ENCODE measurements around the gene PRKD1. TPM values are rescaled to one million over a fixed set of nuclear protein-coding genes. Genes with fewer than 3 reads are reported as not detected.

The PRKD1 gene
- total RNA-seq, 1 experiment from 2014 or later = 3.2 TPM

DNA sequence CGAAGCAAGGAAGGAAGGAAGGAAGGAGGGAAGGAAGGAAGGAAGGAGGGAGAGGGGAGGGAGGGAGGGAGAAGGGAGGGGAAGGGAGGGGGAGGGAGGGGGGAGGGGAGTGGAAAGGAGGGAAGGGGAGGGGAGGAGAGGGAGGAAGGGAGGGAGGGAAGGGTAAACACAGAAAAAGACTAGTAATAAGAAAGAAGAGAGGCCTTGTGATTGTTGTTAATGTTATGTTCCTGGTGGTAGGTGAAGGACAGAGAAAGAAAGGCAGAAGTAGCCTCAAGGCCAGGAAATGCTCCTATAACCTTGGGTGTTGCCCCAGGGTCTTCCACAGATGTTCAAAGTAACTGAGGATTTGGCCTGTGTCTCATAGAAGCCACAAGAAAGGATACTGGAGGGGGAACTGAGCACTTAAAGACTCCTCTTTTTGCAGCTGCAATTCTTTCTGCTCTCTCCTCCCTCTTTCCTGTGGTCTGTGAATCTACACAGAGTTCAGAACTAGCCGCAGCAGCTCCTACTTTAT is 164.2 kb downstream of the PRKD1 start:
- no peak for DNase-seq
- Histone ChIP-seq H3K36me3 (replicated peaks; ENCODE audit: control insufficient read depth, insufficient read depth, low read length) (no peaks in the 10 kb centered on the region), H3K4me3 (ENCODE audit: insufficient read depth, low read depth, low read length) (no peak overlapping the region), H3K27me3 (ENCODE audit: control insufficient read depth, insufficient read depth, low read length) (no peaks in the 10 kb centered on the region)

DNA sequence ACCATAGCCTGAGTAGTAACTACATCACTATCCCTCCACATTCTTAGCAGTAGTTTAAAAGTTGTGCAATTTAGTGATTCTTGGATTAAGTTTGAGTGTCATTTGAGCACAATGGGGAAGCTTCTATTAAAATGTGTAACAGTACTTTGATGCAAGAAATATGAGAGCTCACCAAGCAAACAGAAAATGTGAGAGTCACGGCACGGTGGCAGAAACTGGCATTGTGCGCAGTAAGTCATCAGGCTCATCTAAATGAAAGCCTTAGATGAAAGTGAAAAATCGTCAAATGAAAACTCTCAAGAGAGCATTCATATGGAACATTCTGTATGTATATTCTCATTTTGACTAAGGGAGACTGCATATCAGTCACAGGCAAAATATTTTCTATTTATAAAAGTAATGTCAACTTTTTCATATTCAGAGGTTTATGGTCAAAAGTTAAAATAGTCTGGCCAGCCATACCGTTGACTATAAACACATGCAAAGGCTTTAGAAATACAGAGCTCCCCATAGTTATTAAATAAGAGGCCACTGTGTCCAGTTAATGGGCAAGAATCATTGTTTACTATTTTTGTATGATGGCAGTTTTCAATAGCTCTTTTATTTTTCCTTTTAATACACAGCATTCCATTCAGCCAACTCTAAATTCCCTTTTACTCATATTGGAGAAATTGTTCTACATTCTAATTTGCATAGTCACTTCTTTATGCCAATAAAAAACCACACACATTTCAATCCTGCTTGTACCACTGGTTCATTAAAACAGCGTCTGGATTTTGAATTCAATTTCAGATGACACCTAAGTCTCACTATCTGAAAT is 167.9 kb downstream of the PRKD1 start:
- H3K4me3 ChIP-seq (ENCODE audit: insufficient read depth, low read depth, low read length) = no peak overlapping the region
- no peak for DNase-seq
- H3K36me3 ChIP-seq (replicated peaks; ENCODE audit: control insufficient read depth, insufficient read depth, low read length) = no peaks in the 10 kb centered on the region
- H3K27me3 ChIP-seq (ENCODE audit: control insufficient read depth, insufficient read depth, low read length) = no peaks in the 10 kb centered on the region

DNA sequence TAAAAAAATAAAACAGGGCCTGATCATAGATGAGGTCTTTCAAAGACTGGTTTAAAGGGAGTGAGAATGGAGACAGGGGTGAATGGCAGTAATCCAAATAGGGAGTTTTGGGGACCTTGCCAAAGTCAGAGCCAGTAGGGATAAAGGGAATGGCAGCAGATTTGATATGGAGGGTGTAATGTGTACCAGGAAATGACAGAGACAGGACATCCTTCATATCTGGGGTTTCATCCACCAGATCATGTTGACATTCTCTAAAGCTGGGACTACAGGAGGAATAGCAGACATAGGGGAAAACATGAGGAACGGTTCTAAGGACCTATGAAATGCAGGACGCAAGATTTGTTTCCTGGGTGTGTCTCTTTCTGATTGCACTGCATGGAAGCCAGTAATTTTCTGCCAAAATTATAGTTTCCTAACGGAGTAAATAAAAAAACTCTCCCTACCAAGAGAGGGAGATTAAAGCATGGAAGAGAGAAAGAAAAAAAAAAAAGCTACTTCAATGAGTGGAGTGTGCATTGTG is 169.9 kb downstream of the PRKD1 start:
- no peaks in the 10 kb centered on the region for H3K27me3 ChIP-seq (ENCODE audit: control insufficient read depth, insufficient read depth, low read length)
- DNase-seq = no peak
- H3K4me3 ChIP-seq (ENCODE audit: insufficient read depth, low read depth, low read length) = no peak overlapping the region
- H3K36me3 ChIP-seq (replicated peaks; ENCODE audit: control insufficient read depth, insufficient read depth, low read length) = no peaks in the 10 kb centered on the region

DNA sequence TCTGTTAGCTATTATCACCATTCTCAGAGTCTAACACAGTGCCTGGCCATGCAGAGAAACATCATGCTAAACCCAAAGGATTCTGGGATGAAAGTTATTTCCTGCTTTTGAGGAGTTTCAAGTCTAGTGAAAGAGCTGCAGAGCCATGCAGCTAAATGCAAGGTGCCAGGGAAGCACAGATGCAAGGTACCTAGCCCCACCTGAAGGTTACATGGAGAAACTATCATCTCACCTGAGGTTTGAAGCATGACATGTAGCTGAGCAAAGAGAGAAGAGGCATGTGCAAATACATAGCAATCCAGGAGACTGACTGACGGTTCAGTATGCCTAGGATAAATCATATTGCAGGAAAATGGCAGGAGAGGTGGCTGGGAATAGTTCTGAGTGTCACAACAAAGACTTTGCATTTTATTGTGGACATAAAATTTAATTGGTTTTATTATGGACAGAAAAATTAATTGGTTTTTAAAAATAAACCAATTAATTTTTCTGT is 170.4 kb downstream of the PRKD1 start:
- H3K27me3 ChIP-seq (ENCODE audit: control insufficient read depth, insufficient read depth, low read length) = no peaks in the 10 kb centered on the region
- no peak overlapping the region for H3K4me3 ChIP-seq (ENCODE audit: insufficient read depth, low read depth, low read length)
- no peaks in the 10 kb centered on the region for H3K36me3 ChIP-seq (replicated peaks; ENCODE audit: control insufficient read depth, insufficient read depth, low read length)
- no peak for DNase-seq

DNA sequence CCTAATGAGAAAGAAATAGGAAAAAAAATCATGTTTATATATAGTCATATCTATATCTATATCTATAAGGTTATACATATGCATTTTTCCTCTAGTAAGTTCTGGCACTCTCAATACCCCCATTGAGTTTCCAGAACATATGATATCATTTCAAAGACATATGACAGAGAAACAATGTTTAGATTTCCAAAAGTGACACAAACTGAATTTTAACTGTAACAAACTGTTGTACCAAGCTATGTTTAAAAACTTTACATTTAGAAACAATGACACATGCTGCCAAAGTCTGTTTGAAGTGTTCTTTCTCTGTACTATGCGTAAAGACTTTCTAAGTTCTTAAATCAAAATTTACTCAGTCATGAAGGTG is 171.6 kb downstream of the PRKD1 start:
- Histone ChIP-seq H3K4me3 (ENCODE audit: insufficient read depth, low read depth, low read length) (no peak overlapping the region), H3K36me3 (replicated peaks; ENCODE audit: control insufficient read depth, insufficient read depth, low read length) (no peaks in the 10 kb centered on the region), H3K27me3 (ENCODE audit: control insufficient read depth, insufficient read depth, low read length) (no peaks in the 10 kb centered on the region)
- no peak for DNase-seq

DNA sequence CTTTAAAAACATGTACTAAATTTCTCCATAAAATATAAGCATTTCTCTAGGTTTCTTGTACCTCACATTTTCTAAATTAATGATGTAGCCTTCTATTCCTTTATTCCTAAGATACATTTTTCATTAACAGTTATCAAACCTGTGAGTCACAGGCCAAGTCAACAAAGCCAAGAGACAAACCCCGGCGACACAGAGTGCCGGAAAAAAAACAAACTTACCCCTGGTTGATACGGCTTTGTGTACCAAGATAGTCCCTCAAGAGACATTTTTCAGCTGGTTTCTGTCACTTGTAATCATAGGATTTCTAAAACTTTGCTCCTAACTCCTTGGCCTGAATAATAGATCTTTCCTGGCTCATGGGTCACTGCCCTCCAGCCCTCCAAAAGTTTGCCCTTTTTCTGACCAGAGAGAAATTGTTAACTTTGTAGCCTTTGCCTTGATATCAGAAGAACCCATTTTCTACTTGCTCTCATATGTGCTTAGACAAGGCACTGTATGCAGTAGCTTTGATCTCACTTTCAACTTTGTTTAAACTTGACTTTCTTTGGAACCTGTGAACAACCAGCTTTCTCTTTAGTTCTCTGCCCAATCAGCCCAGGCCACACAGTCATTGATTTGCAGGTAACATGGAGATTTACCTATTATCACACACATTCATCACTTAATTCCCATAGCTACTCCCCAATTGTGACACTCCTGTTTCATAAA is 172.2 kb downstream of the PRKD1 start:
- Histone ChIP-seq H3K4me3 (ENCODE audit: insufficient read depth, low read depth, low read length) (no peak overlapping the region), H3K27me3 (ENCODE audit: control insufficient read depth, insufficient read depth, low read length) (no peaks in the 10 kb centered on the region), H3K36me3 (replicated peaks; ENCODE audit: control insufficient read depth, insufficient read depth, low read length) (no peaks in the 10 kb centered on the region)
- no peak for DNase-seq

DNA sequence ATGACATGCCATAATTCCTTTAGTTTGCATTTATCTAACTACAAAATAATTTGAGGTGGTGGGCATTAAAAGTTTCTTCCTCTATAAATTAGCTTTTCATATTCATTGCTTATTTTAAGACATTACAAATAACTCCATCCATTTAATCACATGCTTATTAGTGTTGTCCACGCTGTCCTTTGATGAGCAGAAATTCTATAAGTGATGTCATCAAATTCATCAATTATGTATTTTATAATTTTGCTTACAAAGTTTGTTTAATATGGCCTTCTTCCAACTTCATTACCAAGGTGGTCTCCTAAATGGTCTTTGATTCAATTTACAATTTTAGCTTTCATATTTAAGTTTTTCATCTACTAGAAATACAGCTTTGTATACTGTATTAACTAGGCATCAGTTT is 173.5 kb downstream of the PRKD1 start:
- DNase-seq = no peak
- Histone ChIP-seq H3K27me3 (ENCODE audit: control insufficient read depth, insufficient read depth, low read length) (no peaks in the 10 kb centered on the region), H3K36me3 (replicated peaks; ENCODE audit: control insufficient read depth, insufficient read depth, low read length) (no peaks in the 10 kb centered on the region), H3K4me3 (ENCODE audit: insufficient read depth, low read depth, low read length) (no peak overlapping the region)

DNA sequence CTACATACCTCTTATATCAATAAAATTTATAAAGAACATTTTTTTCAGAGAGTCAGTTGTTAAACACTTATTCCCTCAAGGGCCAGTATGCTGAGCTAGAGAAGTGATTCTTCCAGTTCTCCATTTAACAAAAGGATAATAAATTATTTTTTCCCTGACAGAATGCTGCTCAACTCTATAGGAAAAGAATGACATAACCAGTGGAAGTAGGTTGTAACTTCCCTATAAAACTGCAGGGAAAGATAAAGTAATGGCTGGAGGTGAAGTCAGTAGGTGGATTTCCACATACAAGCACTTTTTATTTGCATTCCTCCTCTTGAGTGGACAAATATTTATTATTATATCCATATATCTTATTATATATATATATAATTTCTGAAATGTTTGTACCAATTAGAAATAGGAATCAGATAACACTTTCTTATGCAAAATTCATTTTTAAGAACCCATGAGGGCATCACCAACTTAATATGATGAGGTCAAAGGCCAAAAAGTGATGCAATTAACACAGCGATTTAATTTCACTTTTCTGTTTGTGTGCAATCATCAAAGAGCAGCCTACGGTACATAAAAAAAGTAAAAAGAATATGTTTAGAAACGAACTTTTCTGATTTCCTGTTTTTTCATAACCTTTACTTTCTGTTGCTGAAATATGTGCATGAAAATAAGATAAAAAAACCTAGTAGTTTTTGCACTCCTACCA is 175.3 kb downstream of the PRKD1 start:
- no peaks in the 10 kb centered on the region for H3K27me3 ChIP-seq (ENCODE audit: control insufficient read depth, insufficient read depth, low read length)
- H3K4me3 ChIP-seq (ENCODE audit: insufficient read depth, low read depth, low read length) = no peak overlapping the region
- DNase-seq = no peak
- H3K36me3 ChIP-seq (replicated peaks; ENCODE audit: control insufficient read depth, insufficient read depth, low read length) = no peaks in the 10 kb centered on the region

DNA sequence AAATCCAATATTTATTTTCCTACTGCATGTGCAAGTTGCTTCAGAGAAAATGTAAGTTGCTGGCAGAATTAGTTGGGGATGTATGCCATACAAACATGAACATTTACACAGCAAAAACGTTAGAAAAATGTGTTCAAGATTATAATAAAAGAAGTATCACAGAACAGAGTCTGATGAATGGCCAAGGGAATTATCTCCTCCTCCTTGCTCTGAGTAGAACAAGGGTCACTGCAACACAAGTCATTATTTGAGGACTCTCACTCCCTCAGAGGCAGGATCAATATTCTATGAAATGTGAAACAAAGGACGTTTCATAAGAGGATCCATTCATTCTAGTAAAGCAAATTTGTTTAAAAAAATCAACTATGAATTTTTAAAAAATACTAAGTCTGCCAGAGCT is 177.8 kb downstream of the PRKD1 start:
- DNase-seq = no peak
- Histone ChIP-seq H3K36me3 (replicated peaks; ENCODE audit: control insufficient read depth, insufficient read depth, low read length) (no peaks in the 10 kb centered on the region), H3K4me3 (ENCODE audit: insufficient read depth, low read depth, low read length) (no peak overlapping the region), H3K27me3 (ENCODE audit: control insufficient read depth, insufficient read depth, low read length) (no peaks in the 10 kb centered on the region)

DNA sequence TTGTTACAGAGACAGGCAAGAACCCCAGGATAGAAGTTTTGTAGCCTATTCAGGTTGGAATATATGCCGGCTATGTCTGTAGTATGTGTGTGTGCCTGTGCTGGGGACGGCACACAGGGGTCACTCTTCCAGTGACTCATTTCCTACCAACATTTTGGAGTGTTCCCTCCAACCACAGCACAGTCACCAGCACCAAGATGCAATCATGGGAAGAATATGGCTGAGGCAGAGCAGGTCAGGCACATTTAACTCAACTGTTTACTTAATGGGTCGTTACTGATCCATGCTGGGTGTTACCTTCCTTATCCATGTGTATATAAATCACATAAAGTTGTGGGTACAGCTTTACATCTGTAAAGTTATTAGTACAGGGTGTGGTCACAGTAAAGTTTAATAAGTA is 178.3 kb downstream of the PRKD1 start:
- Histone ChIP-seq H3K36me3 (replicated peaks; ENCODE audit: control insufficient read depth, insufficient read depth, low read length) (no peaks in the 10 kb centered on the region), H3K27me3 (ENCODE audit: control insufficient read depth, insufficient read depth, low read length) (no peaks in the 10 kb centered on the region), H3K4me3 (ENCODE audit: insufficient read depth, low read depth, low read length) (no peak overlapping the region)
- DNase-seq = no peak

DNA sequence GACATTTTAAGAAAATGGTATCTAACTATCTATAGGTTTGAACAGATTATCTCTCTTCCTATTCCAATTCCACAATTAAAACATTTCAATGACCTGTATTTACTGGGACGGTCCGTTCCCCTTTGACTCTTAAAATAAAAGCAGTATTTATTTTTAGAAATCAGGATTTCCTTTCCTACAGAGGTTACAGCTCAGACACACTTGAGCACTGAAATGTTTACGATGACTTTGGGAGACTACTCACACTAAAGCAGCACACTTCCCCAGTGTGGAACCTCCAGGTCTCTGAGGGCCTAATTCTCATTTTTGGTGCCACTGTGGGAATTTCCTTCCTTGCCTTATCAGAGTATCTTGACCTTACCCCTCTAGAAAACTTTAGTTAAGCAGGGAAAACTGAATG is 181.8 kb downstream of the PRKD1 start:
- Histone ChIP-seq H3K4me3 (ENCODE audit: insufficient read depth, low read depth, low read length) (no peak overlapping the region), H3K27me3 (ENCODE audit: control insufficient read depth, insufficient read depth, low read length) (no peaks in the 10 kb centered on the region), H3K36me3 (replicated peaks; ENCODE audit: control insufficient read depth, insufficient read depth, low read length) (no peaks in the 10 kb centered on the region)
- no peak for DNase-seq

DNA sequence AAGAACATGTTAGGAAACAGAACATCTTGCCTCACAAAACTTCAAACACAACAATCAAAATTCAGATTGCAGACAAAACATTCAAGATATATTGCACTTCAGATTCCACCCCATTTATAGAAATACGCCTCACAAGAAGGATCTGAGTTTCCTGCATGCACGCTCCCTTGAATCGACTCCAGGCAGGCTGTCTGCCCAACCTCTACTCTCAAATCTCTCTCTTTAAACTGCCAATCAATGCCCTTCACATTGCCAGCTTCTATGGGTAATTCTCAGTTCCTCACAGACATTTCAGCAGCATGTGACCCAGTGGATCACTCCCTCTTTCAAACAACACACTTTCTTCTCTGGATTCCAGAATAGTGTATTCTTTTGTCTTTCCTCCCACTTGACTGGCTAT is 184.1 kb downstream of the PRKD1 start:
- Histone ChIP-seq H3K36me3 (replicated peaks; ENCODE audit: control insufficient read depth, insufficient read depth, low read length) (no peaks in the 10 kb centered on the region), H3K4me3 (ENCODE audit: insufficient read depth, low read depth, low read length) (no peak overlapping the region), H3K27me3 (ENCODE audit: control insufficient read depth, insufficient read depth, low read length) (no peaks in the 10 kb centered on the region)
- no peak for DNase-seq

DNA sequence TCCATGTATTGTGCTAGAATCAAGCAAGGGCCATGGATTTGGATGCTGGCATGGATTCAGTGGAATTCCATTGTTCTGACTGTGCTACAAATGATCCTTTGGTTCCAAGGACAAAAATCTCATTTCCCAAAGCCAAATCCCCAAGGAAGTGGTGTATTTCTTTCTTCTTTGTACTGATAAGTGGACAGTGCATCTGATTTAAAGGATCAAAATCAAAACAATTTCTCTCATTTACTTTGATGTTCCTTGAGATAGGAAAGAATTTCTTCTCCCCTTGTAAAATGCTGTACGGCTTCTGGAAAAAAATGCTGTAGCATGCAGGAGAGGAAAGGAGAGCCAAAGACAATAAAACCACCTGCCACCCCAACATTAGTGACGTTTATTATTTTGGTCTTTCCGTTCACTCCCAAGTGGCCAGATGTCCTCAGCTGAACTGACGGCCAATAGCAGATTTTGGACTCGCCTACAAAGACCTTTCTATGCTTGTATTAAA is 185.7 kb downstream of the PRKD1 start:
- H3K36me3 ChIP-seq (replicated peaks; ENCODE audit: control insufficient read depth, insufficient read depth, low read length) = no peaks in the 10 kb centered on the region
- H3K27me3 ChIP-seq (ENCODE audit: control insufficient read depth, insufficient read depth, low read length) = no peaks in the 10 kb centered on the region
- no peak for DNase-seq
- no peak overlapping the region for H3K4me3 ChIP-seq (ENCODE audit: insufficient read depth, low read depth, low read length)

DNA sequence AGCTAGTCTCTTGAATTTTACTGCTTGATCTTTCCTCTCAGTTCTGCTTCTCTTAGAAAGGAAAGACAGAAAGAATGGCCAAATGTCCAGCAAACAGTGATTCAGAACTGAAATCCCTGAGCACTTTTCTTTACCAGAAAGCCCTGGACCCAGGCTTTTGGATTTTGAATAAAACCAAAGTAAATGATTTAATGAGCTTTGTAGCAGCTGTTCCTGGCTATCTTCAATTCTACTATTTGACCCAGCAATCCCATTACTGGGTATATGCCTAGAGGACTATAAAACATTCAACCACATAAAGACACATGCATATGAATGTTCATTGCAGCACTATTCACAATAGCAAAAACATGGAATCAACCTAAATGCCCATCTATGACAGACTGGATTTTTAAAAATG is 187.2 kb downstream of the PRKD1 start:
- Histone ChIP-seq H3K27me3 (ENCODE audit: control insufficient read depth, insufficient read depth, low read length) (no peaks in the 10 kb centered on the region), H3K4me3 (ENCODE audit: insufficient read depth, low read depth, low read length) (no peak overlapping the region), H3K36me3 (replicated peaks; ENCODE audit: control insufficient read depth, insufficient read depth, low read length) (no peaks in the 10 kb centered on the region)
- no peak for DNase-seq
